Spleen (tissue), 11 donors: ENCODE measurements around the gene RBM14. TPM values are rescaled to one million over a fixed set of nuclear protein-coding genes. Genes with fewer than 3 reads are reported as not detected.

Experiments
- DNase-seq: peaks from one replicate; pipeline ENCODE4 v3.0.0-alpha.2; 2020
- H3K27ac ChIP-seq, 8 donors: fragments of 200-600 bp; sonication (generic) in 7 of 8; 1 replicate in 4 of 8; 2 replicates in 4 of 8; pipeline versions ENCODE4 v1.5.0 to v1.8.0; 2016 to 2021; ENCODE audit warnings: inconsistent platforms in 4 of 8, mild to moderate bottlenecking in 4 of 8, moderate library complexity in 1 of 8
- H3K27me3 ChIP-seq, 7 donors: fragments of 200-600 bp; sonication (generic) in 6 of 7; replicated peaks in 1 of 7; 1 replicate in 4 of 7; 2 replicates in 3 of 7; pipeline versions ENCODE4 v1.5.0 to v1.8.0; 2016 to 2021; ENCODE audit warnings: inconsistent platforms in 3 of 7, mild to moderate bottlenecking in 1 of 7
- H3K36me3 ChIP-seq, 6 donors: fragments of 200-600 bp; sonication (generic) in 5 of 6; 1 replicate in 4 of 6; 2 replicates in 2 of 6; pipeline versions ENCODE4 v1.5.0 to v1.8.0; 2016 to 2021; ENCODE audit warnings: inconsistent platforms in 2 of 6
- H3K4me1 ChIP-seq, 6 donors: fragments of 200-600 bp; sonication (generic) in 5 of 6; 1 replicate in 3 of 6; 2 replicates in 3 of 6; pipeline versions ENCODE4 v1.5.0 to v1.8.0; 2016 to 2021; ENCODE audit warnings: inconsistent platforms in 3 of 6
- H3K4me3 ChIP-seq, 8 donors: fragments of 200-600 bp; sonication (generic) in 7 of 8; 1 replicate in 4 of 8; 2 replicates in 4 of 8; pipeline versions ENCODE4 v1.5.0 to v1.8.0; 2016 to 2021; ENCODE audit warnings: inconsistent platforms in 4 of 8, mild to moderate bottlenecking in 4 of 8, moderate library complexity in 2 of 8
- H3K9me3 ChIP-seq, 8 donors: fragments of 200-600 bp; sonication (generic) in 7 of 8; 1 replicate in 4 of 8; 2 replicates in 4 of 8; pipeline versions ENCODE4 v1.5.0 to v1.8.0; 2016 to 2021; ENCODE audit warnings: inconsistent platforms in 4 of 8
- POLR2A ChIP-seq, 3 donors: fragments of 450-650 bp; IDR thresholded peaks; one replicate each; pipeline ENCODE4 v1.5.1; 2017; ENCODE audit warnings: antibody characterized with exemption in 3 of 3, mild to moderate bottlenecking in 1 of 3
- POLR2AphosphoS5 ChIP-seq, 3 donors: sonication (generic); formaldehyde crosslinking; IDR thresholded peaks; one replicate each; pipeline ENCODE4 v1.5.1; 2017; ENCODE audit warnings: antibody characterized with exemption in 3 of 3
- WGBS, 5 donors: extraction: QIAGEN DNeasy Blood & Tissue Kit in 3 of 5; methylation state at CpG; one replicate each; pipeline versions ENCODE4 v1.1.5 to v1.1.7; 2013 to 2018; 5-methylcytosine and 5-hydroxymethylcytosine counted together
- intact Hi-C: fragments of 100-400 bp; cut with DNase I; formaldehyde crosslinking; loops from one replicate; pipeline ENCODE4 v1.15.0; 2023; ENCODE audit warnings: low total_unique reads
- polyA plus RNA-seq, 3 donors: library from polyadenylated mRNA; stranded (reverse); fragments of 200-250 nt; gene quantifications; one replicate each; pipeline ENCODE4 v1.2.1, GENCODE V29; 2013
- total RNA-seq, 7 donors: library from RNA; depleted of rRNA in 3 of 7; stranded (reverse); fragments of >200 nt in 3 of 7; fragmentation: NEBNext Ultra II Directional in 4 of 7; extraction: Animal tissue kit (Norgen Biotek cat#: 25700) in 4 of 7; gene quantifications; one replicate each; pipeline versions ENCODE4 v1.1.0 to v1.2.1, GENCODE V29; 2016 to 2021
- TF ChIP-seq, protein P1 (sequence below), 11 experiments: fragments of 200-600 bp in 7 of 11; fragments of 450-650 bp in 4 of 11; sonication (generic) in 4 of 11; IDR thresholded peaks in 8 of 11; conservative IDR thresholded peaks in 3 of 11; 1 replicate in 7 of 11; 2 replicates in 4 of 11; pipeline versions ENCODE4 v1.4.0 to v1.8.0; 2016 to 2021; ENCODE audit warnings: antibody characterized with exemption in 11 of 11, inconsistent platforms in 4 of 11, mild to moderate bottlenecking in 1 of 11
- donor health status: healthy with polysubstance abuse.
- donor health status: DM: no; HTN: no; CAD: no; lungs with moderate emphysema.
- donor health status: DM: no; HTN: no; CAD: no.
- donor health status: Bipolar disorder and iron deficiency.
- donor health status: healthy.
- donor health status: DM: no; HTN: no; CAD: no.
- donor health status: DM: yes; HTN: yes; CAD: no.

RBM14 gene
- total and polyA plus RNA-seq, 10 donors = 37.7 to 96.6 (median 73.5) TPM

DNA sequence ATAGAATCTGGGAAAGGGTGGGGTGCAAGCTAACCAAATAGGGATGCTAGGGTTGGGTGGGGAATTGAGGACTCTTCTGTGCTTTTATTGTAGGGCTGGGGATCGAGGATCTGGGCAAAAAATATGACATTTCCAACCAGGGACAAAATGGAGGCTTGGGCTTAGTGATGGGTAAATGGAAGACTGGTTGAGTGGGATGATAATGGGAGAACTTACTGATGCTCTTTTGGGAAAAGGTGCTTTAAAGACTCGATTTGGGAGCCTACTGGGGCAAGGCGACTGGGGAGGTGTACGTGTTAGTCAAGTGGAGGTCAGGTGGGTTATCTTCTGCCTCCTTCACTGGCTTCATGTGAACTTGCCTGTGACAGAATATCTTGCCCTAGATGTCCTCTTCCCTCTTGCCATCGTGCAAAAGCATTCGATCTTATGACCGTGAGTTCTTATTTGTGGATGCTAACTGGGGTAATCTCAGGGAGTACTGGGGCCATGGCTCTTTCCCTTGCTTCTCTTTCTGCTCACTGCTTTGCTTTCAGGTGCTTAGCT, 11.7 kb downstream of the RBM14 start:
- TF ChIP-seq POLR2A (IDR thresholded peaks at IDR 0.05) = no peak
- TF ChIP-seq POLR2AphosphoS5 (IDR thresholded peaks at IDR 0.05) = no peak
- TF ChIP-seq, protein P1, sequence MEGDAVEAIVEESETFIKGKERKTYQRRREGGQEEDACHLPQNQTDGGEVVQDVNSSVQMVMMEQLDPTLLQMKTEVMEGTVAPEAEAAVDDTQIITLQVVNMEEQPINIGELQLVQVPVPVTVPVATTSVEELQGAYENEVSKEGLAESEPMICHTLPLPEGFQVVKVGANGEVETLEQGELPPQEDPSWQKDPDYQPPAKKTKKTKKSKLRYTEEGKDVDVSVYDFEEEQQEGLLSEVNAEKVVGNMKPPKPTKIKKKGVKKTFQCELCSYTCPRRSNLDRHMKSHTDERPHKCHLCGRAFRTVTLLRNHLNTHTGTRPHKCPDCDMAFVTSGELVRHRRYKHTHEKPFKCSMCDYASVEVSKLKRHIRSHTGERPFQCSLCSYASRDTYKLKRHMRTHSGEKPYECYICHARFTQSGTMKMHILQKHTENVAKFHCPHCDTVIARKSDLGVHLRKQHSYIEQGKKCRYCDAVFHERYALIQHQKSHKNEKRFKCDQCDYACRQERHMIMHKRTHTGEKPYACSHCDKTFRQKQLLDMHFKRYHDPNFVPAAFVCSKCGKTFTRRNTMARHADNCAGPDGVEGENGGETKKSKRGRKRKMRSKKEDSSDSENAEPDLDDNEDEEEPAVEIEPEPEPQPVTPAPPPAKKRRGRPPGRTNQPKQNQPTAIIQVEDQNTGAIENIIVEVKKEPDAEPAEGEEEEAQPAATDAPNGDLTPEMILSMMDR (IDR thresholded peaks at IDR 0.05 in 8 of 11, conservative IDR thresholded peaks at IDR 0.05 in 3 of 11) = no peak
- Histone ChIP-seq H3K36me3 (peaks cover 3 to 100% (median 66%) of the 10 kb centered on the region in 6 donors), H3K4me3 (no peak overlapping the region), H3K27ac (no peak overlapping the region), H3K4me1 (peaks cover 3 to 100% (median 46%) of the 10 kb centered on the region in 6 donors), H3K27me3 (no peaks in the 10 kb centered on the region), H3K9me3 (no peaks in the 10 kb centered on the region)
- WGBS, 5 donors = 85 to 95% (median 93%) methylated on average over 7 of the region's 7 CpGs
- DNase-seq = no peak
- intact Hi-C loops = no loop called here

DNA sequence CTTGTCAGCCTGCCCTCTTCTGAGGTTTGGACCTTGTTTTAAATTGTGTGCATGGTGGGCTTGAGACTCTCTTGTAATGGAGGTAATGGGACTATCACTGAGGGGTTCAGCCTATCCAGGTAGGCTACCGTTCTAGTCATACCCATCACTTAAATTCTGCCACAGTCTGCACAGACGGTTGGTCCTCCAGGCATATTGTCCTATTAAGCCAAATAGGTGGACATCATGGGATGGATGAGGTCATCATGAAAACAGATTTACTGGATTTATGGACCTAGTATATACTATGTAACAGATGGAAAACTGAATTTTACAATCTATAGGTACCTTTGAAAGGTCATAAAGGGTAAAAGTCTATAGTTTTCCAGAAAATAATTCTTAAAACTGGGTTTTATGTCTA, 12.9 kb downstream of the RBM14 start:
- Histone ChIP-seq H3K4me3 (no peak overlapping the region), H3K36me3 (peaks cover 3 to 100% (median 60%) of the 10 kb centered on the region in 6 donors), H3K27ac (peak overlapping the region in 1 of 8 donors; percentile 1), H3K9me3 (no peaks in the 10 kb centered on the region), H3K27me3 (no peaks in the 10 kb centered on the region), H3K4me1 (peaks cover 0 to 95% (median 35%) of the 10 kb centered on the region in 6 donors)
- intact Hi-C loops = no loop called here
- WGBS, 5 donors = 82 to 100% (median 91%) methylated on average over 2 of the region's 2 CpGs
- no peak for DNase-seq
- no peak for TF ChIP-seq POLR2A (IDR thresholded peaks at IDR 0.05)
- TF ChIP-seq, protein P1 (IDR thresholded peaks at IDR 0.05 in 8 of 11, conservative IDR thresholded peaks at IDR 0.05 in 3 of 11) = no peak
- TF ChIP-seq POLR2AphosphoS5 (IDR thresholded peaks at IDR 0.05) = no peak

DNA sequence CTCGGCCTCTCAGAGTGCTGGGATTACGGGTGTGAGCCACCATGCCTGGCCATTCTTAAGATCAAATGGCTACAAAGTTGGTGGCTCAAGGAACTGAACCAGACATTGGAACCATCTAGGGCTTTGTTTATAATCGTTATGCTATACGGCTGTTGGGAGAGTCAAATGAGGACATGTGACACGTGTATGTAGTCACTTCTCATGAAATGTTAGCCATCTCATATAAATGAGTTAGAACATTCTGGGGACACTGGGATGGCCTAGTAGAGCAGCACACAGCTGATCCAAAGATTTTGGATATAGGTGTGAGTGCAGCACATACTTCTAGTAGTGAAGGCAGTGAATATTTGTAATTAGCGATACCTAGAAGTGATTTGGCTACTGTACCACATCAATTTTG, 15.5 kb downstream of the RBM14 start:
- H3K27ac ChIP-seq = no peak overlapping the region
- peaks cover 0 to 92% (median 34%) of the 10 kb centered on the region in 6 donors for H3K36me3 ChIP-seq
- no peak overlapping the region for H3K4me3 ChIP-seq
- peaks cover 3 to 94% (median 34%) of the 10 kb centered on the region in 6 donors for H3K4me1 ChIP-seq
- TF ChIP-seq POLR2AphosphoS5 (IDR thresholded peaks at IDR 0.05) = no peak
- TF ChIP-seq, protein P1 (IDR thresholded peaks at IDR 0.05 in 8 of 11, conservative IDR thresholded peaks at IDR 0.05 in 3 of 11) = no peak
- no peak for TF ChIP-seq POLR2A (IDR thresholded peaks at IDR 0.05)
- DNase-seq = no peak
- no peaks in the 10 kb centered on the region for H3K9me3 ChIP-seq
- WGBS, 5 donors = 87 to 95% (median 91%) methylated on average over 6 of the region's 6 CpGs
- no peaks in the 10 kb centered on the region for H3K27me3 ChIP-seq
- intact Hi-C loops = no loop called here

DNA sequence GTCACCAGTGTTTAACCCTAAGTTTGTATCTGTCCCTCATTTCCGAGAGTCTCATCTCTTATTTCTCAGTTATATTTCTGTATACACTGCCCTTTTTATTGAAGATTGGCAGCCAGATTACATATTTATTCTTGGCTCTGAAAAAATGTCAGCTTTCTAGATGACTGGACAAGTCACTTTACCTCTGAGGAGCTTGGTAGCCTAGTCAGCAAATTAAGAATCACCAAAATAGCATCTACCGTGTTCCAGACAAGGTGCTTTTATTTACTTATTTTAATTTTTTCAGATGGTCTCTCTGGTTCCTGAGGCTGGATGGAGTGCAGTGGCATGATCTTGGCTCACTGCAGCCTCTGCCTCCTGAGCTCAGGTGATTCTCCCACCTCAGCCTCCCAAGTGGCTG, 16.5 kb downstream of the RBM14 start:
- no peaks in the 10 kb centered on the region for H3K9me3 ChIP-seq
- WGBS, 5 donors = 72 to 85% (median 78%) methylated on average over 2 of the region's 2 CpGs
- H3K36me3 ChIP-seq = peaks cover 0 to 82% (median 24%) of the 10 kb centered on the region in 6 donors
- intact Hi-C loops = no loop called here
- TF ChIP-seq, protein P1 (IDR thresholded peaks at IDR 0.05 in 8 of 11, conservative IDR thresholded peaks at IDR 0.05 in 3 of 11) = no peak
- TF ChIP-seq POLR2AphosphoS5 (IDR thresholded peaks at IDR 0.05) (no peak), POLR2A (IDR thresholded peaks at IDR 0.05) (no peak)
- H3K4me3 ChIP-seq = no peak overlapping the region
- DNase-seq = no peak
- peaks cover 5 to 94% (median 40%) of the 10 kb centered on the region in 6 donors for H3K4me1 ChIP-seq
- H3K27me3 ChIP-seq = no peaks in the 10 kb centered on the region
- H3K27ac ChIP-seq = no peak overlapping the region
